Stimulated activated CD8-positive, alpha-beta memory T cell treated with anti-CD3 and anti-CD28 coated beads, Interleukin-2, amount 100 ng/mL, for 48 hours (primary cell): ENCODE measurements around the gene NEMP1.
A peak's percentile ranks its signal among the peaks of the same experiment; 100 is the strongest.
"Not testable (repeated sequence)": the region's sequence is repeated elsewhere in the genome, so short reads cannot be mapped to it uniquely, and the experiment has no call there.

Experiments used
- DNase-seq, 2 donors: peaks; one replicate each; pipeline ENCODE4 v3.0.0-alpha.2; 2020; ENCODE audit warnings: low read depth in 2 of 2

The NEMP1 gene

DNA sequence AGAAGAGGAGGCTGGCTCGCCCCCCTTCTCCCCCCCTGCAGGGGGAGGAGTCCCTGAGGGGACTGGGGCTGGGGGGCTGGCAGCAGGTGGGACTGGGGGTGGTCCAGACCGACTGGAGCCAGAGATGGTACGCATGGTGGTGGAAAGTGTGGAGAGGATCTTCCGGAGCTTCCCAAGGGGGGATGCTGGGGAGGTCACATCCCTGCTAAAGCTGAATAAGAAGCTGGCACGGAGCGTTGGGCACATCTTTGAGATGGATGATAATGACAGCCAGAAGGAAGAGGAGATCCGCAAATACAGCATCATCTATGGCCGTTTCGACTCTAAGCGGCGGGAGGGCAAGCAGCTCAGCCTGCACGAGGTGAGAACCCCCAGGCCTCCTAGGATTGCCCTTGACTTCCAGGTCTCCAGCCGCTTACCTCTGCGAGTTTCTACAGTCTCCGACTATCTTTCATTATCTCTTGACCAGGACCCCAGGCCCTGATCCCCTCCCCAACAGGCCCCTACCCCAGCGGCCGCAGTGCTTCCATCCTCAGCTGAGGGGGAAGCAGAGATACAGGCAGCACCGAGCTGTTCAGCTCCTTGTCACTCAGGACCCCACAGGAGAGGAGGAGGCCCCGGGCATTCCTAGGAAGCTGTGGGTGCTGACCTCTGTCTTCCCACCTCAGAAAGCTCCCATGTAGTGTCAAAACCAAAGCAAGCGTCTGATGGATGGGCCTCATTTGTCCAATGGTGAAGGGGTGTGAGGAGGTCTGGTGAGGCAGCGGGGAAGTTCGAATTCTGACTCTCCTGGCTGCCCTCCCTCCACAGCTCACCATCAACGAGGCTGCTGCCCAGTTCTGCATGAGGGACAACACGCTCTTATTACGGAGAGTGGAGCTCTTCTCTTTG lies 13.3 kb upstream of the NEMP1 start:
- DNase-seq: no peak

DNA sequence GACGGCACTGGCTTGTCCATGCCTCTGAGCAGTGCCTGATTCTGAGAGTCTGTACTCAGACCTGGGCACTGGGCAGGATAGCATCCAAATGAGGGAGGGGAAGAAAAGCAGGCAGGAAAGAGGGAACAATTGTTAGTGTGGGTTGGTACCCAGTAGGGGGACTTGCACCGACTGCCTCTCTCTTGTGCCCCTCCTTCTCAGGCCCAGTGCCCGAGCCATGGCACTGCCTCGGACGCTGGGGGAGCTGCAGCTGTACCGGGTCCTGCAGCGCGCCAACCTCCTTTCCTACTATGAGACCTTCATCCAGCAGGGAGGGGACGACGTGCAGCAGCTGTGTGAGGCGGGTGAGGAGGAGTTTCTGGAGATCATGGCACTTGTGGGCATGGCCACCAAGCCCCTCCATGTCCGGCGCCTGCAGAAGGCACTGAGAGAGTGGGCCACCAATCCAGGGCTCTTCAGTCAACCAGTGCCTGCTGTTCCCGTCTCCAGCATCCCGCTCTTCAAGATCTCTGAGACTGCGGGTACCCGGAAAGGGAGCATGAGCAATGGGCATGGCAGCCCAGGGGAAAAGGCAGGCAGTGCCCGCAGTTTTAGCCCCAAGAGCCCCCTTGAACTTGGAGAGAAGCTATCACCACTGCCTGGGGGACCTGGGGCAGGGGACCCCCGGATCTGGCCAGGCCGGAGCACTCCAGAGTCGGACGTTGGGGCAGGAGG lies 12.5 kb upstream of the NEMP1 start:
- no peak for DNase-seq

DNA sequence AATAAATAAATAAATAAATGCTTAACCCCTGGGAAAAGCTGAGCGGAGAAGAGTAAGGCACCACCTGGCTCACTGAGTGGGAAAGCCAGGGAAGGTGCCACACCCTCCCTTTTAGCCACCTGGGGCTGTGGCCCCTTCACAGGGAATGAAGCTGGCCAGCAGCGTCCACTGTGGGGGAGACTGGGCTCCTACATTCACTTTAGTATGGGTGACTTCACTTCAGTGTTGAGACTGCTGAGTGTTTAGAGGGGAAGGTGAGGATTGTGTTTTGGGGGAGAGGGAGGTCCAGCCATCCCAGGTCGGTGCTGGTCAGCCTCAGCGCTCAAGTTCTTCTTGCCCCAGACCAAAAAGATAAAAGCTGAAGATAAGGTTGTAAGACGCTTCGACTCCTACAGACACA lies 11.9 kb upstream of the NEMP1 start:
- no peak for DNase-seq

DNA sequence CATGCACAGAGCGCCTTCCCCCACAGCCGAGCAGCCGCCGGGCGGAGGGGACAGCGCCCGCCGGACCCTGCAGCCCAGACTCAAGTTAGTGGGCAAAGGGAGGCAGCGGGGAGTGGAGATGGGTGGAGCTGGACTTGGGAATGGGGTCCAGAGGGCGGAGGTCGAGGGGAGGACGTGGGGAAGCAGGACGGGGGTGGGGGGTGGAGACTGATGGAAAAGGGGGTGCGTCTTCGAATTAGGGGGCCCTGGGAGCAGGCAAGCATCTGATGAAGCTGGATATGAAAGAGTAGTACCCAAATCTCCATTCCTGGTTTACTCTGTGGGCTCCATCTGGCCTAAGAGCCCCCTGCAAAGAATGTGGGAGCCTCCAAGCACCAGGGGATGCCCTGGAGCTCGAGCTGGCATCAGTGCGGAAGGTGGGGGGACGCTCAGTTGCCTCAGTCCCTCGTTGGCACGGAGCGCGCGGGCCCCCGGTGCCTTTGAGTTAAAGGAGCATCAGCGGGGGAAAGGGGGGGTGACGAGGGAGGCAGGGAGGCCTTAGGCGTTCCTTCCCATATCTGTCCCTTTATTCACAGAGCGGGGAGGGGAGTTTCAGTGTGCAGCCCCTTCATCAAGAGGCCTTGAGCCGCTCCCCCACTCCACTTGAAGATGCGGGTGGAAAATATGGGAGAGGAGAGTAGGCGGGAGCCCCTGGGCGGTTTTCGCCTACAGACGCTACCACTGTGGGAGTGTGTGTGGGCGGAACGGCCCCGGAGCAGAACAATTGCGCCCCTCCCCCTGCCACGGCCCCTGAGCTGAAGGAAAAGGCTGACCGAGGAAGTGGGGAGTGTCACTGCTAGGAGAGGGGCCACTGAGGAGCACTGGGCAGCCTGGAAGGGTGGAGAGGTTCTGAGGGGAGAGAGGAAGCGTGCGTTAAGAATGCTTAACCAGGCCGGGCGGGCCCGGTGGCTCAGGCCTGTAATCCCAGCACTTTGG lies 11.0 kb upstream of the NEMP1 start:
- DNase-seq: peak in 1 of 2 donors; percentile 39

DNA sequence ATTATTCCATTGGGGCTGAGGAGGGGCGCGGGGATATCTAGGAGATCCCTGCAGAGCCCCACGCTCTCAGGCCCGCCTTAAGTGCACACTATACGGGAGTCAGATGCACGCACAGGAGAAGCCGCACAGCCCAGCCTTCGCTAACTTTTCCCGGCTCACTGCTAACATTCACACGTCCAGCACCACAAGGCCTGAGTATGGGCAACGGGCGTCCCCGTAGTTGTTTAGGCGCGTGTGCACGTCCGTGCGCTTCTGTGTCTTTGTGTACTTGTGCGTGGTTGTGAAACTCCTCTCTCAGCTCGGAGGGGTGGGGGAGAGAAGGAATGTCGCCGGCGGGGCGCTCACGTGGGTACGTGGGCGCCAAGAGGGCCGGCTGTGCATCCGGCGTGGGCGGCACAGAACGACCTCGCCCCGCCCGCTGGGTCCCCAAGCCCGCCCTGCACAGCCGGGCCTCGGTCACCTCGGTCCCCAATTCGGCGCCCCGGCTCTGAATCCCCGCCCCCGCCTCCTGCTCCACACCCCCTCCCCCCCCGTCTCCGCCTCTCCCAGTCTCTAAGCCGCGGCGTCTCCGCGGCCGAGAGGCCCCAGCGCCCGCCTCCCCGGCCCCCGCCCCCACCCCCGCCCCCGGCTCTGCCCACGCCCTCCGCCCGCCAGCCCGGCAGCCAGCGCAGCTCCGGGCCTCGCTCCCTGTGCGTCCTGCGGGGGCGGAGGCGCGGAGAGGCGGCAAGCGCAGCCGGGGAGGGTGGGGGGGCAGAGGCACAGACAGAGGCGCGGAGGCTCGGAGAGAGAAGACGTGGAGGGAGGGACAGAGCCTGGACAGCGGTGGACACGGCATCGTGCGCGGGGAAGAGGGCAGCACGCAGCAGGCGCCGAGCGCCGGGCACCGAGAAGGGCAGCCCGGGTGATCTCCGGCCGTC lies 10.0 kb upstream of the NEMP1 start, which contains the start of gene NAB2:
NAB2 (plus strand) TSS at position 761 of the 917 bp plus-strand sequence. CDS start 158 bp downstream, outside the sequence.
- peak; percentile 85 to 93 for DNase-seq

DNA sequence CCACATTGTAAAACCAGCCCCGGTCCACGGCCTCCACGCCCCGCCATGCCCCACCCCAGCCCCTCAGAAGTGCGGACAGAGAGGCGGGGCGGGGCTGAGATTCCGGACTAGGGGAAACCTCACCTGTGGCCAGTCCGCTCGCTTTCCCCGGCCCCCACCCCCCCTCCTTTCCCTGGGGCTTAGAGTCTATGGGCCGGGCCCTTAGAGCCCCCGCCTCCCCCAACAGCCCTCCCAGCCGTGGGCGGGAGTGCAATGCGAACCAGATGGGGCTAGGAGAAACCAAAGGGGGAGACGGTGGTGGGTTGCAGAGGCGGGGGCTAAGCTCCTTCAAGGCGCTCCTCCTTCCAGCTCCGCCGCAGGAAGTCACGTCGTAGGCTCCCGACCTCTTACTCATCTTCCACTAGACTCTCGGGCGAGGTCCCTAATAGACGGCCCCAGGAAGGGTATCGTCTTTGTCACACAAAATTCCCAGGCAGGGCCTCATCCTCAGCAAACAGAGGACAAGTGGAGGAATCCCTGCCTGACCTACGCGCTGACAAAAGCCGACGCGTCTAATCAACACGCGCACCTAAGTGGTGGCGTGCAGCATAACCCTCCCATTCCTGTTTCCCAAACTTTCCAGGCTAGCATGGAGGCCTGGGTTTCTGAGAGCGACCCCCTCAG lies 9.2 kb upstream of the NEMP1 start:
- DNase-seq: peak; percentile 83 to 84

DNA sequence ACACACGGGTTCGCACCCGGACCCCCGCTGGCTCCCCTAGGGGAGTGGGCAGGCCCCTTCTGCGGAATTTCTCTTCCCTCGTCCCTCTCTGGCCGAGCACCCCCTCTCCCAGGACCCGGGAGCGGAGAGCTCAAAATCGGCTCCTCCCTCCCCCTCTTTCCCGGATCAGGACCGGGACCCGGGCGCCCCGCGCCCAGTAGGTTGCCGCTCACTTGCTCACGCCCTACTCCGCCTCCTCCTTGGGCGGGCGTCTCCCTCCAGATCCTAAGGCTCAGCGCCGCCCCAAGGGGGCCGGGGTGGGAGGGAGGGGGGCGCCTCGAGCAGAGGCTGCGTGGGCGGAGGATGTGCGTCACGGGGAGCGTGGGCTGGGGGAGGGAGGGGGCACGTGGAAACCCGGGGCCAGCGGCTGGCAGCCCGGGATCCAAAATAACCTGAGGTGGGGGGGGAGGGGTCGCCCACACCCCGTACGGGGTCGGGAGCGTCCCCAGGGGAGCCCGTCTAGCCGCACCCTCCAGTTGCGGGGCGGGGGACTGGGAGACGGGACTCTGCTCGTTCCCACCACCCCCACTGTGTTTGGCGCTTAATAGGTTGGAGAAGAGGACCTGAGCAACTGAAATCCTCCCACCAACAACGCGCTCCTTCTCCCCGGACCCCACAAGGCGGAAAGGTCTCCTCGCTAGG lies 8.6 kb upstream of the NEMP1 start:
- peak; percentile 93 to 96 for DNase-seq

DNA sequence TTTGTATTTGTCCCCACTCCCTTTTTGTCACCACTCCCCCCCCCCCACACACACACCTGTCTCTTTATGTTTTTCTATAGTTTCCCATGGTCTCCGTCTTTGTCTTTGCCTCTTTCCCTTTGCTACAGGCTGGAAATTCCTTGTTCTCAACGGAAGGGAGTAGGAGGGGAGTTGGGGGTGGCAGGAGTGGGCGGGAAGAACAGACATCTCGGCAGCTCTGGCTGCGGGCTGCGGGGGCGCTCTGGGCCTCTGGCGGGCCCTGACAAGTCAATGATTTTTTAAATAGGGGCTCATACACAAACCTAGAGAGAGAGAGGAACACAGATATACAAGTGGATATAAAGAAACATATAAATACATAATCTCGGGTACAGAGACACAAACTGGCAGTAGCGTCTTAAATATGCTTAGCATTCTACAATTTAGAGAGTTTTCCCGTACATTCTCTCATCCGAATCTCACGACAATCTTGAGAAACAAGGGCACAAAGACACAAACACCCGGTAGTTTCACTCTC lies 8.0 kb upstream of the NEMP1 start:
- DNase-seq: peak; percentile 42 to 53

DNA sequence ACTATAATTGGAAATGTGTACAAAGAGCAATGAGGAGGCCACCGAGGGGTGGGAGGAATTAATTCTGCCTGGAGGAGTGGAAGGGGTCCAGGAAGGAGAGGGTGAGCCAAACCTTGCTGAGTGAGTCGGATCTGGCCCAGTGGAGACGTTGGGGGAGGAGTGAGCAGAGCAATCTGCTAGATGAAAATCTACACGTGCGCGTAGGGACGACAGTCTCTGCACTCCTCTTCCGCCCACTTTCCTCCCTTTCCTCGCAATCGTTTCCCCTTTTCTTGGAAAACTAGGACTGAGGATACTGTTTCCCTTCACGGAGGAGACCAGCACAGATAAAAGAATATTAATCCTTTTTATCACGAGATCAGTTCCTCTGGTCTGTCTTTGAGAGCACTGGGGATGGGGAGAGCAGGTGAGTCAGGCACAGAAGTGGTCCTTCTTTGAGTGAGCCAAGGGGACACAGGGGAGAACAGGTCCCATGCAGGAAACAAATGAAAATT lies 7.5 kb upstream of the NEMP1 start:
- no peak for DNase-seq

DNA sequence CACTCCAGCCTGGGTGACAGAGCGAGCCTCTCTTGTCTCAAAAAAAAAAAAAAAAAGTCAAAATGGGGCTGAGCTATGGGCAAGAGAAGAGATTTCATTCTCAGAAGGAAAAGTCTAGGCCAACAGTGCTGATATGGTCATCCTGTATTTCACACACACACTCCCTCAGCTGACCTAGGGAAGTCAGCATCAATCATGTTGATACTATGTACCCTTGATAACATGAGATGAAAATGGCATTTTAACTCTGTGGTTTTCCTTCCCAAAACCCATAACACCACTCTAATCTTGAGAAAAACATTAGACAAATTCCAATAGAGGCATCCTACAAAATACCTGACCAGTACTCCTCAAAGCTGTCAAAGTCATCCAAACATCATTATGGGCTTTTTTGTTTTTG lies 2.3 kb upstream of the NEMP1 start:
- DNase-seq: no peak

DNA sequence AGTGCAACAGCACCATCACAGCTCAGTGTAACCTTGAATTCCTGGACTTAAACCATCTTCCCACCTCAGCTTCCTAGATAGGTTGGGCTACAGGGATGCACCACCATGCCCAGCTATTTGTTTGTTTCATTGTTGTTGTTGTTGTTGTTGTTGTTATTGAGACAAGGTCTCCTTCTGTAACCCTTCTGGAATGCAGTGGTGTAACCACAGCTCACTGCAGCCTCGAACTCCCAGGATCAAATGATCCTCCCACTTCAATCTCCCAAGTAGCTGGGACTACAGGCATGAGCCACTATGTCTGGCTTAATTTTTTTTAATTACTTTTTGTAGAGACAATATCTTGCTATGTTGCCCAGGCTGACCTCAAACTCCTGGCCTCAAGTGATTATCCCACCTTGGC lies 1.2 kb upstream of the NEMP1 start:
- DNase-seq: no peak

DNA sequence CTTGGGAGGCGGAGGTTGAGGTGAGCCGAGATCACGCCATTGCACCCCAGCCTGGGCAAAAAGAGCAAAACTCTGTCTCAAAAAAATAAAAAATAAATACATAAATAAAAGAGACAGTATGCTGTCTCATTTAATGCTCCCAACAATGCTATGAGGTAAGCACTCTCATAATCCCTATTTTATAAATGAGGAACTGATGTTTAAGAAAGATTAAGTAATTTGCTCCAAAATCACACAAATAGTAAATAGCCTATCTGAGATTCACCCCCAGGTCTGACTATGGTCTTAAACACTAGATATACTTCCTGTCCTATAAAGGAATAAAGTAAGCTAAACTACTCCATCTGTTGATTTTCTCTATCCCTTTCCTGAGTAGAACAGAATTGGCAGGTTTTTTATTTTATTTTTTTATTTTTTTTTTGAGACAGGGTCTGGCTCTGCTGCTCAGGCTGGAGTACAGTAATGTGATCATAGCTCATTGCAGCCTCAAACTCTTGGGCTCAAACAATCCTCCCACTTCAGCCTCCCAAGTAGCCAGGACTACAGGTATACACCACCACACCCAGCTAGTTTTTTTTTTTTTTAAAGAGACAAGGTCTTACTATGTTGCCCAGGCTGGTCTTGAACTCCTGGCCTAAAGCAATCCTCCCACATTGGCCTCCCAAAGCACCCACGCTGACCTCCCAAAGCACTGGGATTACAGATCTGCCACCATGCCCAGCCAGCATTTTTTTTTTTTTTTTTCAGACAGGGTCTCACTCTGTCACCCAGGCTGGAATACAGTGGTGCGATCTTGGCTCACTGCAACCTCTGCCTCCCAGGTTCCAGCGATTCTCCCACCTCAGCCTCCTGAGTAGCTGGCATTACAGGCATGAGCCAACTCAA lies 4.8 kb downstream of the NEMP1 start:
- not testable (repeated sequence) for DNase-seq

DNA sequence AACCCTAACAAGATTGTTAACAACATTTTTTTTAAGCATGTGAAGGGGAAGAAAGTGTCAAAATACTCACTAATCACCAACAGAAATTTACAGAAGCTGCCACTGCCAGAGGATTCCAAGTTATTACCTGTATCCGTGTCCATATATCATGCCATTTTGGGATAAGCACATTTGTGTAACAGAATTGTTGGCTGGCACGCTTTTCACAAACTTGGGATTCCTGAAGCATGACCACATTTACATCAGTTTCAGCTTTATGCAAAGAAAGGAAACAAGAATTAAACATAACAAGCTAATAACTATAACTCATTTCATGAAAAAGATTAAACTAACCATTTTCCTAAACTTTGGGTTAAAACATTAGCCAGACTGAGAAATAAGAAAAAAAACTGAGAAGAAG lies 5.9 kb downstream of the NEMP1 start:
- DNase-seq: no peak

DNA sequence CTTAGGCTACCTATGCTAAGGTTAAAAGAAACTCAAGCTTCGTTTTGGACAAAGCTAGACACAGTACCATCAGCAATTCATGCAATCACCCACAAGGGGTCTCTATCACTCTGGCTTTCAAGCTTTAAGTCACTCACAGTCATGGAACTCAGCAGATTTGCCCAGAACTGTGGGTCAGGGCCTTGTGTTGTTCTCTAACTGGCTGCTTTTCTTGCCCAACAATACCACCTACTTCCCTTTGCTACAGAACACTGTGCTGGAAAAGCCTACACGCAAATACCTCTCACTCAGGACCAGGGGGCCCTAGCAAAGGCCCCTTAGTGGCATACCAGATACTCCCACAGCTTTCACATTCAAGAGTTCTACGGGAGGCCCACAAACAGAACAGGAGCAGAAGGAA lies 9.1 kb downstream of the NEMP1 start:
- DNase-seq: no peak

DNA sequence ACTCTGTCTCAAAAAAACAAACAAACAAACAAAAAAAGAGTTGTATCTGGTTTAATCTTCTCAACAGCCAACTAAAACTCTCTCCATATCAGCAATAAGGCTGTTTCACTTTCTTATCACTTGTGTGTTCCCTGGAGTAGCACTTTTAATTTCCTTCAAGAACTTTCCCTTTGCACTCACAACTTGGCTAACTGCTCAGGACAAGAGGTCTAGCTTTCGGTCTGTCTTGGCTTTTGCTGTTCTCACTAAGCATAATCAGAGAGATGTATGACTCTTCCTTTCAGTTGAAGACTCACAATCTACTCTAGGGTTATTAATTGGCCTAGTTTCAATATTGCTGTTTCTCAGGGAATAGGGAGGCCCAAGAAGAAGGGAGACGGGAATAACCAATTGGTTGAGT lies 12.3 kb downstream of the NEMP1 start:
- DNase-seq: no peak

DNA sequence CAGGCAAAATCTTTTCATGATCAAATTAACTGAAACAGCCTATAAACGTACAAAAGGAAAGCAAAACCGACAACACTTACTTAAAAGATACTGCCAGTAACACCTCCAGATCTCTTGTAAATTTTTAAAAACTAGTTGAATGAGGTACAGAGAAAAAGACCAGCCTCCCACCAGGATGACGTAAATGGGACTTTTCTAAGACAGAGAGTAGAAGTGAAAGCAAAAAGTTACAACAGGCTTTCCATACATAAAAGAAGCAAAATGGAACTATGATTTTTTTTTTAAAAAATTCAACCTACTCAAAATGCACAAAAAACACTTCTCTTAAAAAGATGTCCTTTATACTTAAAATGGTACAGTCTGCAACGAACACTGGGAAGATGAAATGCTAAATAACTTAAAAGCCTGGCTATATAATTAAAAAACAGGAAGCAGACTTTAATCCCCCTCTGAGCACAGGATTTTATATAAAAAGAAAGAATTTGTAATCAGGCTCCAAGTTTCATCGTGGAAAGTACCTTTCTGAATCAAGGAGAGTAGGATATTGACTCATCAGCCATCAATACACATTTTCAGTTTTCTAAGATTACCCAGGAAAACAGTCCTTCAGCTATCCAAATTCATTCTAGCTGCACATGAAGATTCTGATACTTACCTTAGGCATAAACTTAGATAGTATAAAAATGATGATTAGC lies 14.5 kb downstream of the NEMP1 start:
- no peak for DNase-seq

DNA sequence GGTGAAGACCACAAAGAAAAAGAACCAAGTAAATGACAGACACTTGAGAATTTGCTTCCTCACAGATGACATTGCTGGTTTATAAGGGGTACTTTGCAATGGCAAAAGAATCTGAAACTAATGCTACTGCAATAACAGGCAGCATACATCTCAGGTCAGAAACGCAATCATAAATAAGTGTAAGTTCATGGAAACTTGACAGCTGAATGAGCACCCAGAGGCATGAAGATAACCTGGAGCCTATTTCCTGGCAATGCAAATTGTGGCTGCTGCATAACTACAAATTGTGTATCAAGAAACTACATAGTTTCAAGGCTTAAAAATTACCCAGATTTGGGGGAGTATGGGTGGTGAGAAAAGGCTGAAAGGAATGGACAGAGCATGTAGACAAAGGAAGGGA lies 20.1 kb downstream of the NEMP1 start:
- no peak for DNase-seq
